Bronchial epithelial cell (primary cell): ENCODE results near the gene PPP2R5D. TPM values are rescaled to one million over a fixed set of nuclear protein-coding genes. Genes with fewer than 3 reads are reported as not detected.
A peak's percentile ranks its signal among the peaks of the same experiment; 100 is the strongest.

ENCODE experiments used
- DNase-seq: peaks from one replicate; pipeline ENCODE4 v3.0.0-alpha.2; 2010; ENCODE audit warnings: low read depth
- FAIRE-seq: peaks from 2 replicates; lab custom pipeline; 2011; peaks lifted over from hg19 to GRCh38; lab: Jason Lieb, UNC
- H3K27me3 ChIP-seq: 2 replicates; pipeline ENCODE4 v1.5.1; 2011; ENCODE audit warnings: low read length; ENCODE audit not compliant: control insufficient read depth, insufficient read depth
- H3K36me3 ChIP-seq: 2 replicates; pipeline ENCODE4 v1.5.1; 2011; ENCODE audit warnings: low read length; ENCODE audit not compliant: control insufficient read depth, insufficient read depth
- H3K4me3 ChIP-seq: 2 replicates; pipeline ENCODE4 v1.5.1; 2011; ENCODE audit warnings: mild to moderate bottlenecking, low read depth, low read length, control low read depth
- total RNA-seq: library from RNA; depleted of rRNA; stranded (reverse); fragments of >200 nt; gene quantifications from 2 replicates; pipeline ENCODE4 v1.2.1, GENCODE V29; 2014
- TF ChIP-seq, protein P1 (sequence below): IDR thresholded peaks from 2 replicates; pipeline ENCODE4 v1.5.1; 2011; ENCODE audit warnings: mild to moderate bottlenecking, moderate library complexity, low read length, control low read depth, inconsistent platforms; ENCODE audit not compliant: insufficient read depth, severe bottlenecking

Gene PPP2R5D
- total RNA-seq, 1 donor from 2014 or later, result 27.6 TPM

DNA sequence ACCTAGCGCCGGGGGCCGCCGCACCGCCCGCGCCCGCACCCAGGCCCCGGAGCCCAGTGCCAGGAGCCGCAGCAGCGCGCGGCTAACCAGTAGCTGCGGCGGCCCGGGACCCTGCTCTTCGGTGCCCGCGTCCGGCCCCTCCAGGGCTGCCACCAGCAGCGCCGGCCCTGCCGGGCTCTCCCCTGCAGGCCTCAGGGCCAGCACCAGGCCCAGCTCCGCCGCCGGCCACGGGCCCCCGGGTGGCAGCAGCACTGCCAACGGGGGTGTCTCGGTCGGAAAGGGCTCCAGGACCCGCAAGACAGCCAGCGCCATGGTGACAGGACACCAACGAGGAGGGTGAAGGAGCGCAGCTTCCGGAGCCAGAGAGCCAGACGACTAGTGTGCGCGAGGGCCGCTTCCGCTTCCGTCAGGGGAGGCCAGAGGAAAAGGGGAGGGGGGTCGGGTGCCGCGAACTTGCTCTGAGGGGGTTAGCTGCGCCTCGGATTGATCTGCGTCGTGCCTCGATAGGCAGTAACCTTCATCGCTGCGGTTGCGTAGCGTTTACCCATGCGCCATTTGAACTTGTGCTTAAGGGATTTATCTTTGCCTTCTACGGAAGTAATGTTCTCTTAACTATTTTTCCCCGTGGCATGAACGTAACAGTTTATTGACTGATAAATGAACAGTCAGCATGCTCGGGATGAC, 5.4 kb upstream of the PPP2R5D start, which contains the start of gene PEX6:
TSS of gene PEX6 (minus strand) at position 343 of the 684 bp plus-strand sequence. CDS start at position 312, 31 bp downstream.
- TF ChIP-seq, protein P1, sequence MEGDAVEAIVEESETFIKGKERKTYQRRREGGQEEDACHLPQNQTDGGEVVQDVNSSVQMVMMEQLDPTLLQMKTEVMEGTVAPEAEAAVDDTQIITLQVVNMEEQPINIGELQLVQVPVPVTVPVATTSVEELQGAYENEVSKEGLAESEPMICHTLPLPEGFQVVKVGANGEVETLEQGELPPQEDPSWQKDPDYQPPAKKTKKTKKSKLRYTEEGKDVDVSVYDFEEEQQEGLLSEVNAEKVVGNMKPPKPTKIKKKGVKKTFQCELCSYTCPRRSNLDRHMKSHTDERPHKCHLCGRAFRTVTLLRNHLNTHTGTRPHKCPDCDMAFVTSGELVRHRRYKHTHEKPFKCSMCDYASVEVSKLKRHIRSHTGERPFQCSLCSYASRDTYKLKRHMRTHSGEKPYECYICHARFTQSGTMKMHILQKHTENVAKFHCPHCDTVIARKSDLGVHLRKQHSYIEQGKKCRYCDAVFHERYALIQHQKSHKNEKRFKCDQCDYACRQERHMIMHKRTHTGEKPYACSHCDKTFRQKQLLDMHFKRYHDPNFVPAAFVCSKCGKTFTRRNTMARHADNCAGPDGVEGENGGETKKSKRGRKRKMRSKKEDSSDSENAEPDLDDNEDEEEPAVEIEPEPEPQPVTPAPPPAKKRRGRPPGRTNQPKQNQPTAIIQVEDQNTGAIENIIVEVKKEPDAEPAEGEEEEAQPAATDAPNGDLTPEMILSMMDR, result no peak
- FAIRE-seq (no peak), DNase-seq (peak; percentile 60)
- Histone ChIP-seq H3K27me3 (no peaks in the 10 kb centered on the region), H3K4me3 (peak within 1 kb of the TSS; percentile 65), H3K36me3 (no peaks in the 10 kb centered on the region)

DNA sequence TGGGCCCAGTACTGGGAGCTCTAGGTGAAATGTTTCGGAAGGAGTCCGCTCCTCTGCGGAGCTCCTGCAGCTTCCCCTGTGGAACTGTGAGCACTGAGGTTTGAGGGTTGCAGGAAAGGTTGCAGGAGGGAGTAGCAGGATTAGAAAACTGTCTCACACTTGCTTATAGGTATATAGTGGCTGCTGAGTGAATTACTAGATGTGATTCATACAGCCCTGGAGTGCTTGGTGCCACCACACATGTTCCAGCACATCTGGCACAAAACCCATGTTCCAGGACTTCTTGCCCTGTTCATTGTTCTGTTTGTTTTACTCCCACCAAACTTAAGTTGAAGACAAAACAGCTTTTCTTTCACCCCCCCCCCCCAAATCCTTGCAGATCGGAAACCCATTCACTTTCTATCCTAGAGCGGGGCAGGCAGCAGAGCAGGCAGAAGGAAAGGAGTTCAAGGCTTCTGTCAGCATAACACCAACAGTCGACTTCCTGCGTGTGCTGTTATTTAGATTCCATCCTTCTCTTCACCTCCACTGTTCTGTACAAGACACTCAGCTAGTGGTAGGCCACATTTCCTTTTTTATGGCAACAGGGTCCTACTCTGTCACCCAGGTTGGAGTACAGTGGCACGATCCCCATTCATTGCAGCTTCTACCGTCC, 4.7 kb upstream of the PPP2R5D start:
- DNase-seq (peak; percentile 80), FAIRE-seq (peak; percentile 32)
- Histone ChIP-seq H3K36me3 (no peaks in the 10 kb centered on the region), H3K27me3 (no peaks in the 10 kb centered on the region), H3K4me3 (peak overlapping the region; percentile 65)
- TF ChIP-seq, protein P1, result no peak

DNA sequence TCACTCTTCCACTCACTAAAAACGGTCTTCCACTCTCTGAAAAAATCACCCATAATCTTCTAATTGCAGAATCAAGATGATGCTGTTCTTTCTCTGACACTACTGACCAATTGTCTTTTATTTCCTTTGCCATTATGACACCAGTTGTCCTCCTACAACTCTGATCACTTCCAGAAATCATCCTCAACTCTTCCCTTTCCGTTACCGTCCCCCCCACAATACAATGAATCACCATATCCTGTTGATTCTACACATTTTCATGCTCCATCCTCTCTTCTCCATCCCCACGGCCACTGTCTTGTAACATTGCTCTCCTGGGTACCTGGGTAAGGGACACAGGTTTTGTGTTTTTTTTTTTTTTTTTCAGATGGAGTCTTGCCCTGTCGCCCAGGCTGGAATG, 2.5 kb upstream of the PPP2R5D start:
- H3K27me3 ChIP-seq, result no peaks in the 10 kb centered on the region
- DNase-seq, result no peak
- H3K4me3 ChIP-seq, result no peak overlapping the region
- no peak for FAIRE-seq
- TF ChIP-seq, protein P1, result no peak
- no peaks in the 10 kb centered on the region for H3K36me3 ChIP-seq

DNA sequence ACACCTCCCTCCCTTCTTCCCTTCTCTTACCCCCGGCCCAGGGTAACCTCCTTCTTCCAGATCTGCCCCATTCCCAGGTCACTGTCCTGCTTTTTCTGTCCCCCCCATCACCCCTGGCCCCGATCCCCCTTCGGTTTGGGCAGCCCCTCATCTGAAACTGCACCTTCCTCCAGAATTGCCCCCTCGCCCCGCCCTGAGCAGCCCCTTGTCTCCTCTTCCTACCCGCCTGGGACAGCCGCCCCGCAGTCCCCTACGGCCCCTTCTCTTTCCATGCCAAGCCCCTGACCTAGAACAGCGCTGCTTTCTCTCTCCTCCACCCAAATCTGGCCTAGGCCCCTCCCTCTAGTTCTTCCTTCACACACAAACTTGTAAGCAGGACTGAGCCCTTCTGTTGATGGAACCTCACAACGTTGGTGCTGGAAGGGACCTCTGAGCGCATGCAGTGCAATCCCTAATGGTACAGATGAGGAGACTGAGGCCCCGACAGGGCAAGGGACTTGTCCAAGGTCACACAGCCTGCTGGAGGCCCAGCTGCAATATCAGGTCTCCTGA, 630 bp downstream of the PPP2R5D start:
- peak overlapping the region; percentile 78 for H3K4me3 ChIP-seq

DNA sequence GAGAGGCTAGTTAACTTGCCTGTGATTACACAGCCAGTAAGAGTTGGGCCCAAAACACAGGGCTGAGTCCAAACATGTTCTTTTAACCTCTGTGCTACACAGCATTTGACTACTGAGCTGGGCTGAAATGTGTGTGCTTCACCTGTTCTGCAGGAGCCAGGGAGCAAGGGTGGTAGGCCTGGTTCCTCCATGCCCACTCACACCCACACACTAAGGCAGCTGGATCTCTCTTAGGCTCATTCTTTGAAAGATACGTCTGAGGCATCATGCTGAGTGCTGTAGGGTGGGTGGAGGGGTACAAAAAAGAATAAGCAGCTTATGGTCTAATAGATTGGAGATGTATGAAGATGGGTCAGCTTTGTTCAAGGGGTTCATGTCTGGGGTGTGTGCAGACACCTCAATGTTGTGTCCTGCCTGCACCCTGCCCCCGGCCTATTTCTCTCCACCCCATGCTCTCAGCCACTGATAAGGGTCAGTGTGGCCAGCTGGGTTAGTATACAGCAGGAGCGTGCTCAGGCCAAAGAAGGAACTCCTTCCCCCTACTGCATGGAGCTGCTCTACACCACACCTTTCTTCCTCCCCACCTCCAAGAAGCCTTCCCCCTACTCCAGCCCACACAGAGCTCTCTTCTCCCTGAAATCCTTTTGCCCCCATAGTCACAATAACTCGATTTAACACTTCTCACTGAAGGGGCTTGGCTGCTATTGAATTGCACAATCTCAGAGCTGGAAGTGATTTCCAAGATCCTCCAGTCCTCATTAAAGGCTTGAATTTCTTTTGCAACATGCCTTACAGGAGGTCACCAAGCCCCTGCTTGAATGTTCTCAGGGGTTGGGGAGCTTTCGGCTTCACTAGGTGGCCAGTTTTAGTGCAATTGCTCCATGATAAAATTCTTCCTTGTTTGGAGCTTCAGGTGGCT, 3.4 kb downstream of the PPP2R5D start:
- H3K36me3 ChIP-seq, result peaks cover 2% of the 10 kb centered on the region
- DNase-seq (no peak), FAIRE-seq (no peak)

More for the DNA sequence above, 630 bp downstream of the PPP2R5D start:
- H3K27me3 ChIP-seq, result no peaks in the 10 kb centered on the region
- no peaks in the 10 kb centered on the region for H3K36me3 ChIP-seq
- no peak for FAIRE-seq
- TF ChIP-seq, protein P1, result no peak
- DNase-seq, result no peak

More for the DNA sequence above, 3.4 kb downstream of the PPP2R5D start:
- no peaks in the 10 kb centered on the region for H3K27me3 ChIP-seq
- TF ChIP-seq, protein P1, result no peak
- H3K4me3 ChIP-seq, result no peak overlapping the region
